Endothelial cell of umbilical vein (primary cell): ENCODE results near the gene FLRT3. TPM values are rescaled to one million over a fixed set of nuclear protein-coding genes. Genes with fewer than 3 reads are reported as not detected.

ENCODE experiments used
- BruUV-seq: library from RNA; stranded (reverse); fragments of 400-500 nt; replicated peaks from 2 replicates; lab custom pipeline; 2021; lab: Mats Ljungman, UMichigan
- CTCF ChIA-PET: fragments of 300-600, 350-600 bp; sonication (Branson Sonifier 250); formaldehyde crosslinking; loops from one replicate; lab custom pipeline; 2021; ENCODE audit warnings: antibody characterized with exemption, inconsistent platforms; lab: Charles Lee
- POLR2A ChIA-PET: fragments of 300-600, 350-600 bp; sonication (Branson Sonifier 250); formaldehyde crosslinking; loops from one replicate; lab custom pipeline; 2021; ENCODE audit warnings: antibody characterized with exemption, inconsistent platforms; lab: Charles Lee
- DNase-seq: peaks from one replicate; pipeline ENCODE4 v3.0.0-alpha.2; 2011; ENCODE audit warnings: low read depth, low spot score
- FAIRE-seq: peaks from 2 replicates; lab custom pipeline; 2011; peaks lifted over from hg19 to GRCh38; lab: Jason Lieb, UNC
- H2AFZ ChIP-seq: 2 replicates; pipeline ENCODE4 v1.6.0; 2012; ENCODE audit warnings: low read depth, low read length, control low read depth, inconsistent platforms
- H3K27ac ChIP-seq: 2 replicates; pipeline ENCODE4 v1.5.1; 2011; ENCODE audit warnings: low read depth, mild to moderate bottlenecking, control low read depth, low read length, moderate library complexity; ENCODE audit not compliant: insufficient read depth
- H3K27me3 ChIP-seq, 2 experiments: 2 replicates each; pipeline versions ENCODE4 v1.6.0 to v1.6.1; 2011; ENCODE audit warnings: low read length in 2 of 2, mixed read lengths in 1 of 2; ENCODE audit not compliant: control insufficient read depth in 2 of 2, insufficient read depth in 2 of 2
- H3K36me3 ChIP-seq, 2 experiments: 2 replicates in 1 of 2; 3 replicates in 1 of 2; pipeline ENCODE4 v1.5.1; 2011; ENCODE audit warnings: low read length in 2 of 2, mild to moderate bottlenecking in 1 of 2, moderate library complexity in 1 of 2; ENCODE audit not compliant: control insufficient read depth in 2 of 2, insufficient read depth in 2 of 2; ENCODE audit errors: extremely low read depth in 1 of 2
- H3K4me1 ChIP-seq: 3 replicates; pipeline ENCODE4 v1.5.1; 2011; ENCODE audit warnings: mild to moderate bottlenecking, low read length; ENCODE audit not compliant: control insufficient read depth, insufficient read depth; ENCODE audit errors: extremely low read depth
- H3K4me2 ChIP-seq: 2 replicates; pipeline ENCODE4 v1.6.1; 2011; ENCODE audit warnings: low read length, control low read depth, mixed read lengths; ENCODE audit not compliant: insufficient read depth
- H3K4me3 ChIP-seq, 3 experiments: fragments of 200-600 bp in 1 of 3; sonication (generic), shearing (Covaris generic) in 1 of 3; replicated peaks in 1 of 3; 2 replicates each; pipeline ENCODE4 v1.5.1; 2011 to 2016; ENCODE audit warnings: control low read depth in 3 of 3, low read length in 3 of 3, mild to moderate bottlenecking in 2 of 3, inconsistent platforms in 1 of 3, low read depth in 1 of 3, moderate library complexity in 1 of 3; ENCODE audit not compliant: insufficient read depth in 1 of 3
- H3K79me2 ChIP-seq: 2 replicates; pipeline ENCODE4 v1.6.0; 2012; ENCODE audit warnings: low read length, inconsistent platforms; ENCODE audit not compliant: control insufficient read depth, insufficient read depth
- H3K9ac ChIP-seq: replicated peaks from 2 replicates; pipeline ENCODE3; 2011; ENCODE audit warnings: low read length, control low read depth; ENCODE audit not compliant: insufficient read depth; ENCODE audit errors: extremely low read depth
- H3K9me1 ChIP-seq: replicated peaks from 3 replicates; pipeline ENCODE4 v1.6.0; 2011; ENCODE audit warnings: mild to moderate bottlenecking, low read length; ENCODE audit not compliant: control insufficient read depth, insufficient read depth; ENCODE audit errors: extremely low read depth
- H3K9me3 ChIP-seq: replicated peaks from 2 replicates; pipeline ENCODE4 v1.5.1; 2012; ENCODE audit warnings: low read length, inconsistent platforms; ENCODE audit not compliant: control insufficient read depth, insufficient read depth
- H4K20me1 ChIP-seq: replicated peaks from 2 replicates; pipeline ENCODE3; 2011; ENCODE audit warnings: mild to moderate bottlenecking, low read length; ENCODE audit not compliant: control insufficient read depth, insufficient read depth; ENCODE audit errors: extremely low read depth
- CTCF ChIP-seq, 2 donors: IDR thresholded peaks; 1 replicate in 1 of 2; 2 replicates in 1 of 2; pipeline ENCODE4 v1.5.1; 2011; ENCODE audit warnings: low read length in 2 of 2, mild to moderate bottlenecking in 2 of 2, moderate library complexity in 2 of 2, control low read depth in 1 of 2, inconsistent platforms in 1 of 2, low read depth in 1 of 2; ENCODE audit not compliant: insufficient read depth in 1 of 2; ENCODE audit errors: extremely low read depth in 1 of 2
- EZH2 ChIP-seq: IDR thresholded peaks from 2 replicates; pipeline ENCODE4 v1.6.1; 2012; ENCODE audit warnings: borderline replicate concordance, low read depth, mild to moderate bottlenecking, moderate library complexity, low read length, inconsistent platforms; ENCODE audit not compliant: severe bottlenecking
- FOS ChIP-seq: IDR thresholded peaks from 2 replicates; pipeline ENCODE4 v1.6.1; 2011; ENCODE audit warnings: mild to moderate bottlenecking, low read length, moderate library complexity, borderline replicate concordance; ENCODE audit not compliant: insufficient read depth
- GATA2 ChIP-seq: IDR thresholded peaks from 2 replicates; pipeline ENCODE4 v1.7.0; 2011; ENCODE audit warnings: low read depth, mild to moderate bottlenecking, moderate library complexity, mixed read lengths, low read length; ENCODE audit not compliant: insufficient read length, insufficient read depth
- JUN ChIP-seq: IDR thresholded peaks from 2 replicates; pipeline ENCODE4 v1.6.1; 2011; ENCODE audit warnings: borderline replicate concordance, low read depth; ENCODE audit not compliant: insufficient read length, insufficient read depth
- MAX ChIP-seq: IDR thresholded peaks from 2 replicates; pipeline ENCODE4 v1.6.1; 2011; ENCODE audit not compliant: insufficient read depth, insufficient read length
- MYC ChIP-seq: IDR thresholded peaks from one replicate; pipeline ENCODE4 v1.6.1; 2011; ENCODE audit warnings: mild to moderate bottlenecking, low read depth, low read length
- POLR2A ChIP-seq: IDR thresholded peaks from 2 replicates; pipeline ENCODE4 v1.6.1; 2012; ENCODE audit warnings: low read depth, mild to moderate bottlenecking, control low read depth, low read length
- POLR2AphosphoS5 ChIP-seq: IDR thresholded peaks from 2 replicates; pipeline ENCODE4 v1.6.1; 2012; ENCODE audit warnings: low read depth, mild to moderate bottlenecking, control low read depth, low read length, moderate library complexity; ENCODE audit not compliant: insufficient read depth
- dilution Hi-C: fragments of 300-500 bp; cut with MboI; formaldehyde crosslinking; loops from one replicate; pipeline ENCODE4 v1.15.0; 2019; ENCODE audit warnings: low sequenced_read_pairs; ENCODE audit not compliant: extremely low pct_ligation_motif_present
- intact Hi-C: fragments of 100-400 bp; cut with micrococcal nuclease; formaldehyde crosslinking; loops from one replicate; pipeline ENCODE4 v1.10.0; 2022
- polyA plus RNA-seq, 4 experiments: library from polyadenylated mRNA; depleted of rRNA in 3 of 4; stranded (reverse) in 3 of 4; unstranded in 1 of 4; fragments of >200 nt; gene quantifications; 2 replicates each; pipeline versions ENCODE4 v1.2.1 to v1.2.3, GENCODE V29; 2011 to 2012; ENCODE audit warnings: missing spikeins in 1 of 4
- total RNA-seq: library from RNA; stranded (reverse); gene quantifications from 2 replicates; pipeline ENCODE4 v1.2.3, GENCODE V29; 2021

Gene FLRT3
- total and polyA plus RNA-seq, 2 donors (not counting 3 experiments of a cell fraction or from before 2014, with no cell fraction given), result 0.06 to 0.13 TPM

GRCh38 chr20:14310977-14311627 is 26.3 kb downstream of the FLRT3 start:
- Histone ChIP-seq H3K9me3 (no peaks in the 10 kb centered on the region), H3K36me3 (no peaks in the 10 kb centered on the region), H3K79me2 (no peaks in the 10 kb centered on the region), H2AFZ (no peak overlapping the region), H3K4me3 (no peak overlapping the region), H3K27ac (no peak overlapping the region), H3K4me1 (no peaks in the 10 kb centered on the region), H3K9ac (no peak overlapping the region), H3K9me1 (no peaks in the 10 kb centered on the region), H4K20me1 (no peaks in the 10 kb centered on the region), H3K27me3 (no peaks in the 10 kb centered on the region), H3K4me2 (no peak overlapping the region)
- dilution Hi-C loops, result no loop called here
- no TSS peak for BruUV-seq
- intact Hi-C loops, result no loop called here
- ChIA-PET CTCF (interaction anchor here (0.9 kb wide), 1 partner anchor 12 kb away, joined by 3 read pairs; no protein-coding TSS in a partner anchor), POLR2A (no interaction called here)
- DNase-seq, result no peak
- FAIRE-seq, result no peak
- TF ChIP-seq GATA2 (no peak), FOS (no peak), POLR2A (no peak), EZH2 (no peak), MAX (no peak), POLR2AphosphoS5 (no peak), MYC (no peak), CTCF (IDR thresholded peaks at IDR 0.05; ENCODE audit: extremely low read depth in 1 of 2, insufficient read depth in 1 of 2, low read depth in 1 of 2, low read length in 2 of 2) (no peak), JUN (no peak)
